IMR-90 (cell line): ENCODE measurements around the gene SLC9A3. TPM values are rescaled to one million over a fixed set of nuclear protein-coding genes. Genes with fewer than 3 reads are reported as not detected.
A peak's percentile ranks its signal among the peaks of the same experiment; 100 is the strongest.

Experiments used
- ATAC-seq: fragments of 200-7000 bp; cut with Tn5 transposase; 2 replicates; pipeline ENCODE4 v1.9.1; 2020; ENCODE audit warnings: low read depth, mild to moderate bottlenecking, moderate library complexity
- BruUV-seq: library from RNA; stranded (reverse); fragments of 400-500 nt; replicated peaks from 2 replicates; lab custom pipeline; 2021; lab: Mats Ljungman, UMichigan
- CTCF ChIA-PET: fragments of 300-600 bp; formaldehyde crosslinking; extraction: SDS; loops from one replicate; lab custom pipeline; 2021; ENCODE audit warnings: antibody characterized with exemption; lab: Yijun Ruan, JAX
- POLR2A ChIA-PET: fragments of 300-600 bp; sonication (Branson Sonifier 250); formaldehyde crosslinking; loops from one replicate; lab custom pipeline; 2022; ENCODE audit warnings: antibody characterized with exemption; ENCODE audit not compliant: unreplicated experiment; lab: Charles Lee
- DNase-seq: peaks from one replicate; pipeline ENCODE4 v3.0.0; 2013
- H2AFZ ChIP-seq: replicated peaks from 2 replicates; pipeline ENCODE3; 2013; ENCODE audit warnings: low read length, mild to moderate bottlenecking; ENCODE audit not compliant: poor library complexity
- H2AK5ac ChIP-seq: 2 replicates; pipeline ENCODE4 v1.6.1; 2013; ENCODE audit warnings: low read depth, low read length, inconsistent platforms
- H2AK9ac ChIP-seq: replicated peaks from 2 replicates; pipeline ENCODE3; 2013; ENCODE audit warnings: mild to moderate bottlenecking, low read depth, low read length, moderate library complexity; ENCODE audit not compliant: poor library complexity
- H2BK120ac ChIP-seq: 2 replicates; pipeline ENCODE4 v1.6.1; 2013; ENCODE audit warnings: low read depth, low read length, inconsistent platforms
- H2BK15ac ChIP-seq: 3 replicates; pipeline ENCODE4 v1.6.1; 2013; ENCODE audit warnings: low read depth, low read length, inconsistent platforms
- H2BK20ac ChIP-seq: 2 replicates; pipeline ENCODE4 v1.6.1; 2013; ENCODE audit warnings: low read depth, mild to moderate bottlenecking, inconsistent platforms, low read length, moderate library complexity
- H2BK5ac ChIP-seq: 2 replicates; pipeline ENCODE4 v1.6.1; 2013; ENCODE audit warnings: mild to moderate bottlenecking, low read depth, low read length, inconsistent platforms; ENCODE audit not compliant: poor library complexity, severe bottlenecking
- H3K14ac ChIP-seq: replicated peaks from 2 replicates; pipeline ENCODE4 v1.6.1; 2013; ENCODE audit warnings: low read depth, low read length, inconsistent platforms
- H3K18ac ChIP-seq: 2 replicates; pipeline ENCODE4 v1.6.1; 2013; ENCODE audit warnings: low read depth, low read length, control low read depth
- H3K23ac ChIP-seq: 2 replicates; pipeline ENCODE4 v1.6.1; 2013; ENCODE audit warnings: low read depth, low read length, inconsistent platforms
- H3K27ac ChIP-seq: 2 replicates; pipeline ENCODE4 v1.5.1; 2013; ENCODE audit warnings: mild to moderate bottlenecking, control low read depth, low read length; ENCODE audit not compliant: insufficient read depth
- H3K27me3 ChIP-seq: 2 replicates; pipeline ENCODE4 v1.6.1; 2013; ENCODE audit warnings: low read length; ENCODE audit not compliant: control insufficient read depth, insufficient read depth
- H3K36me3 ChIP-seq: 2 replicates; pipeline ENCODE4 v1.6.1; 2013; ENCODE audit warnings: low read length, mixed read lengths; ENCODE audit not compliant: control insufficient read depth, insufficient read depth
- H3K4ac ChIP-seq: 2 replicates; pipeline ENCODE4 v1.6.1; 2013; ENCODE audit warnings: low read depth, low read length, inconsistent platforms
- H3K4me1 ChIP-seq: 2 replicates; pipeline ENCODE4 v1.6.1; 2013; ENCODE audit warnings: low read length, mixed read lengths; ENCODE audit not compliant: control insufficient read depth, insufficient read depth
- H3K4me2 ChIP-seq: 2 replicates; pipeline ENCODE4 v1.6.1; 2013; ENCODE audit warnings: low read depth, mild to moderate bottlenecking, control low read depth, low read length, moderate library complexity
- H3K4me3 ChIP-seq: 2 replicates; pipeline ENCODE4 v1.5.1; 2013; ENCODE audit warnings: low read depth, mild to moderate bottlenecking, control low read depth, low read length, moderate library complexity; ENCODE audit not compliant: insufficient read depth
- H3K56ac ChIP-seq: 2 replicates; pipeline ENCODE4 v1.6.1; 2013; ENCODE audit warnings: low read length, inconsistent platforms; ENCODE audit not compliant: insufficient read depth; ENCODE audit errors: extremely low read depth
- H3K79me1 ChIP-seq, 2 experiments: 2 replicates each; pipeline ENCODE4 v1.6.1; 2013; ENCODE audit warnings: low read length in 2 of 2, inconsistent platforms in 1 of 2, low read depth in 1 of 2
- H3K9ac ChIP-seq: 2 replicates; pipeline ENCODE4 v1.6.1; 2013; ENCODE audit warnings: low read depth, low read length, control low read depth
- H3K9me1 ChIP-seq: 2 replicates; pipeline ENCODE4 v1.6.1; 2013; ENCODE audit warnings: low read length, inconsistent platforms; ENCODE audit not compliant: insufficient read depth
- H3K9me3 ChIP-seq: 2 replicates; pipeline ENCODE4 v1.6.1; 2013; ENCODE audit warnings: low read length; ENCODE audit not compliant: control insufficient read depth, insufficient read depth
- H4K20me1 ChIP-seq: 2 replicates; pipeline ENCODE4 v1.6.1; 2013; ENCODE audit warnings: low read length, inconsistent platforms; ENCODE audit not compliant: insufficient read depth
- H4K5ac ChIP-seq: 2 replicates; pipeline ENCODE4 v1.6.1; 2013; ENCODE audit warnings: mild to moderate bottlenecking, low read depth, low read length, control low read depth
- H4K8ac ChIP-seq, 2 experiments: 2 replicates each; pipeline ENCODE4 v1.6.1; 2013; ENCODE audit warnings: low read depth in 2 of 2, low read length in 2 of 2, control low read depth in 1 of 2, inconsistent platforms in 1 of 2
- H4K91ac ChIP-seq: 2 replicates; pipeline ENCODE4 v1.6.1; 2013; ENCODE audit warnings: low read depth, low read length, inconsistent platforms; ENCODE audit not compliant: insufficient read depth
- BHLHE40 ChIP-seq: fragments of 150-350 bp; IDR thresholded peaks from 2 replicates; pipeline ENCODE4 v1.6.1; 2016; ENCODE audit warnings: mild to moderate bottlenecking, low read depth, low read length
- FOS ChIP-seq: fragments of 150-350 bp; IDR thresholded peaks from 2 replicates; pipeline ENCODE4 v1.6.1; 2016; ENCODE audit warnings: low read depth, low read length
- MAZ ChIP-seq: IDR thresholded peaks from 2 replicates; pipeline ENCODE4 v1.6.1; 2012; ENCODE audit warnings: low read depth, mild to moderate bottlenecking, low read length, improper control_type of control experiment, moderate library complexity, borderline replicate concordance
- POLR2A ChIP-seq: IDR thresholded peaks from 2 replicates; pipeline ENCODE4 v1.6.1; 2012; ENCODE audit warnings: mild to moderate bottlenecking, low read depth, low read length
- RAD21 ChIP-seq: IDR thresholded peaks from 2 replicates; pipeline ENCODE4 v1.6.1; 2012; ENCODE audit warnings: low read length, improper control_type of control experiment
- SMC3 ChIP-seq: fragments of 150-350 bp; IDR thresholded peaks from 2 replicates; pipeline ENCODE4 v1.6.1; 2016; ENCODE audit warnings: low read depth, mild to moderate bottlenecking, antibody characterized with exemption, low read length, moderate library complexity
- WGBS, 2 experiments: methylation state at CpG; one replicate each; pipeline versions ENCODE4 v1.1.5 to v1.1.7; 2013; ENCODE audit warnings: missing lambda C conversion rate in 2 of 2; ENCODE audit not compliant: insufficient read length in 1 of 2; ENCODE audit errors: extremely low coverage in 2 of 2; 5-methylcytosine and 5-hydroxymethylcytosine counted together
- dilution Hi-C: fragments of 300-500 bp; cut with HindIII; formaldehyde crosslinking; loops from one replicate; pipeline ENCODE4 v1.14.3; 2018; ENCODE audit warnings: low sequenced_read_pairs; ENCODE audit not compliant: unreplicated experiment
- in situ Hi-C: fragments of 300-500 bp; cut with MboI; formaldehyde crosslinking; loops from 3 replicates; pipeline ENCODE4 v1.14.3; 2019; ENCODE audit warnings: low sequenced_read_pairs, inconsistent platforms, mixed read lengths
- intact Hi-C: fragments of 100-400 bp; cut with micrococcal nuclease; formaldehyde crosslinking; loops from 2 replicates; pipeline ENCODE4 v1.10.0; 2022
- polyA plus RNA-seq, 3 experiments: library from polyadenylated mRNA; depleted of rRNA; stranded (reverse); fragments of >200 nt; gene quantifications; 2 replicates each; pipeline ENCODE4 v1.2.3, GENCODE V29; 2012; ENCODE audit warnings: low replicate concordance in 1 of 3
- total RNA-seq: library from RNA; depleted of rRNA; stranded (reverse); fragments of >200 nt; gene quantifications from 2 replicates; pipeline ENCODE4 v1.2.3, GENCODE V29; 2012

Gene SLC9A3
- total and polyA plus RNA-seq, 2 of the 4 experiments (the other 2 are of a cell fraction), result 0.72 to 1.5 TPM

DNA sequence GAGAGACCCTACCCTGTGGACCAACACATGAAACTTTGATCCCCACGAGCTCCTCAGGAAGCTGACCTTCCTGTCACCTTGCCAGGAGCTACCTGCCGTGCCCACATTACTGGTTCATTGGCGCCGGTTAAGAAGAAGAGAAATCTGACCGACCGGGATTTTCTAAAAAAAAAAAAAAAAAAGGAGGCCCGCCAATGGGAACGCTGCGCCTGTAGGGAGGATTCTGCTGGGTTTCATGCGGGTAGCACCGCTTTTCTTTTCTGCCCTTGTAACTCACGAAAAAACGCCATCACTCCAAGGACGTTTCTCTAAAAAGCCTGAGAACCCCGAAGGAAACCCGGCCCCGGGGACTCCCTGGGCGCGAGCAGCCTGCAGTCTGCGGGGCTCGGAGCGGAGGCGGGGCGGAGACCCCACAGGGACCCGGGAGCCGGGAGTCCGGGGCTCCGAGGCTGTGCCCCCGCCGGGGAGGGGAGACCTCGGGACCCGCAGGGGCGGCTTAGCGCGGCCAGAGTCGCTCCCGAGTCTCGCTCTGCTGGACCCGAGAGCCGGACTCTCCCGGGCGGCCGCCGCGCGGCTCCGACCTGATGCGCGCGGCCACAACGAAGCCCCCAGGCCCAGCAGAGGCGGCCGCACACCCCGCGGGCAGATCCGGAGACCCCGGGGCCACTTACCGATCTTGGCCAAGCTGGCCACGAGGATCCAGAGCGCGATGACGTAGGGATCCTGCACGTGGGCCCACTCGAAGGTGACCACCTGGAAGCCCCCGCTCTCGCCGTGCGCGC lies 617 bp downstream of the SLC9A3 start:
- POLR2A ChIA-PET, result no interaction called here

More for the DNA sequence above, 617 bp downstream of the SLC9A3 start:
- no peak overlapping the region for H2BK120ac ChIP-seq
- in situ Hi-C loops (no loop called here), dilution Hi-C loops (no loop called here), intact Hi-C loops (no loop called here)
- peak; percentile 22; the same call in 1 of the 2 replicates for ATAC-seq
- H3K9ac ChIP-seq, result no peak overlapping the region
- no peak overlapping the region for H2BK20ac ChIP-seq
- H3K27me3 ChIP-seq, result peaks cover 79% of the 10 kb centered on the region
- H2AK9ac ChIP-seq, result no peak overlapping the region
- H3K14ac ChIP-seq, result no peak overlapping the region
- H2BK5ac ChIP-seq, result no peak overlapping the region
- no peak overlapping the region for H2BK15ac ChIP-seq
- no peak overlapping the region for H2AK5ac ChIP-seq
- no peak overlapping the region for H3K4me2 ChIP-seq
- H3K79me1 ChIP-seq, result no peaks in the 10 kb centered on the region
- no peaks in the 10 kb centered on the region for H3K36me3 ChIP-seq
- H3K4ac ChIP-seq, result no peak overlapping the region
- no peaks in the 10 kb centered on the region; the same call in 1 of the 2 replicates for H3K9me1 ChIP-seq
- no peak overlapping the region for H4K5ac ChIP-seq
- no peak overlapping the region for H3K23ac ChIP-seq
- no peak overlapping the region for H3K18ac ChIP-seq
- H3K27ac ChIP-seq, result no peak overlapping the region
- 2% methylated on average over 15 of the region's 69 CpGs; no CpG with 5 or more reads in 1 of the 2 experiments for WGBS, 2 experiments
- no peak overlapping the region for H2AFZ ChIP-seq
- H4K8ac ChIP-seq, result no peak overlapping the region
- DNase-seq, result no peak
- no peaks in the 10 kb centered on the region for H3K4me1 ChIP-seq
- no peak overlapping the region for H3K56ac ChIP-seq
- CTCF ChIA-PET, result no interaction called here
- H4K91ac ChIP-seq, result no peak overlapping the region
- H3K9me3 ChIP-seq, result no peaks in the 10 kb centered on the region
- no peaks in the 10 kb centered on the region for H4K20me1 ChIP-seq
- TF ChIP-seq POLR2A, result no peak
- no peak for TF ChIP-seq BHLHE40
- no peak for TF ChIP-seq RAD21
- no peak for TF ChIP-seq SMC3
- TF ChIP-seq FOS, result no peak
- no peak for TF ChIP-seq MAZ
- H3K4me3 ChIP-seq, result no peak overlapping the region
- no TSS peak for BruUV-seq
